Uterus (tissue), 2 donors: ENCODE data around the gene ANKRD22.

ENCODE experiments used
- CTCF ChIP-seq, 4 experiments: fragments of 200-600 bp in 2 of 4; fragments of 450-650 bp in 2 of 4; sonication (generic) in 2 of 4; IDR thresholded peaks; one replicate each; pipeline ENCODE4 v1.5.1; 2016 to 2019; ENCODE audit warnings: antibody characterized with exemption in 4 of 4, mild to moderate bottlenecking in 2 of 4, moderate library complexity in 1 of 4
- POLR2A ChIP-seq, 2 donors: fragments of 450-650 bp; IDR thresholded peaks; one replicate each; pipeline ENCODE4 v1.6.1; 2016; ENCODE audit warnings: antibody characterized with exemption in 2 of 2, mild to moderate bottlenecking in 1 of 2, moderate library complexity in 1 of 2

GRCh38 chr10:88827671-88828070, 24.0 kb downstream of the ANKRD22 start:
- TF ChIP-seq CTCF (IDR thresholded peaks at IDR 0.05) = no peak
- TF ChIP-seq POLR2A (IDR thresholded peaks at IDR 0.05) = no peak
